Activated CD4-positive, alpha-beta memory T cell treated with anti-CD3 and anti-CD28 coated beads for 36 hours (primary cell): ENCODE results near the gene BPIFB3. TPM values are rescaled to one million over a fixed set of nuclear protein-coding genes. Genes with fewer than 3 reads are reported as not detected.

Experiments
- CTCF ChIA-PET: fragments of 350-600 bp; sonication (Branson Sonifier 250); formaldehyde crosslinking; loops from one replicate; lab custom pipeline; 2021; ENCODE audit warnings: antibody characterized with exemption, inconsistent platforms; lab: Charles Lee
- POLR2A ChIA-PET: fragments of 350-600 bp; sonication (Branson Sonifier 250); formaldehyde crosslinking; loops from one replicate; lab custom pipeline; 2021; ENCODE audit warnings: antibody characterized with exemption; lab: Charles Lee
- DNase-seq: peaks from one replicate; pipeline ENCODE4 v3.0.0-alpha.2; 2020
- H3K27ac Mint-ChIP-seq: one replicate; pipeline ENCODE4 v1.8.0; 2021; ENCODE audit warnings: mixed read lengths
- H3K27me3 Mint-ChIP-seq: one replicate; pipeline ENCODE4 v1.8.0; 2021; ENCODE audit warnings: mixed read lengths
- H3K36me3 Mint-ChIP-seq: one replicate; pipeline ENCODE4 v1.8.0; 2021; ENCODE audit warnings: mixed read lengths
- H3K4me1 Mint-ChIP-seq: one replicate; pipeline ENCODE4 v1.8.0; 2021; ENCODE audit warnings: low read depth, mixed read lengths
- H3K4me3 Mint-ChIP-seq: one replicate; pipeline ENCODE4 v1.8.0; 2021; ENCODE audit warnings: mild to moderate bottlenecking, mixed read lengths
- H3K9me3 Mint-ChIP-seq: one replicate; pipeline ENCODE4 v1.8.0; 2021; ENCODE audit warnings: mixed read lengths
- intact Hi-C: fragments of 100-400 bp; cut with micrococcal nuclease; formaldehyde crosslinking; loops from one replicate; pipeline ENCODE4 v1.15.1; 2023
- total RNA-seq, 2 experiments: library from RNA; stranded (reverse); gene quantifications; one replicate each; pipeline ENCODE4 v1.2.3, GENCODE V29; 2021

The BPIFB3 gene
- not detected for total RNA-seq

- no peaks in the 10 kb centered on the region for H3K27me3 Mint-ChIP-seq
Measured at GRCh38 chr20:33053291-33054106, at the start of gene BPIFB3. Gene BPIFB3 (plus strand): TSS chr20:33053903. CDS start chr20:33055436, 1,533 bp downstream.

GRCh38 chr20:33004141-33004751 is 49.5 kb upstream of the BPIFB3 start, which contains the start of gene SUN5:
Gene SUN5 (minus strand): TSS chr20:33004433. CDS start chr20:33004340, 93 bp downstream.
- H3K4me1 Mint-ChIP-seq = peaks cover 10% of the 10 kb centered on the region
- intact Hi-C loops = loop anchor here (2.0 kb wide), 1 partner anchor 31 kb away; no protein-coding TSS in a partner anchor
- no peaks in the 10 kb centered on the region for H3K27me3 Mint-ChIP-seq
- no peak within 1 kb of the TSS for H3K27ac Mint-ChIP-seq
- peaks cover 3% of the 10 kb centered on the region for H3K9me3 Mint-ChIP-seq
- POLR2A ChIA-PET = interaction anchor here (0.9 kb wide), 1 partner anchor 58 kb away, joined by 3 read pairs; no protein-coding TSS in a partner anchor
- no peak for DNase-seq
- H3K36me3 Mint-ChIP-seq = peaks cover 2% of the 10 kb centered on the region
- CTCF ChIA-PET = interaction anchor here (0.6 to 4.9 kb wide), 25 partner anchors 10 to 1437 kb away, joined by 3 to 64 read pairs (median 5); no protein-coding TSS in a partner anchor
- H3K4me3 Mint-ChIP-seq = no peak within 1 kb of the TSS

More at GRCh38 chr20:33053291-33054106, at the start of gene BPIFB3:
- intact Hi-C loops = no loop called here
- no peak for DNase-seq
- no peak within 1 kb of the TSS for H3K27ac Mint-ChIP-seq
- ChIA-PET POLR2A (no interaction called here), CTCF (no interaction called here)
- H3K9me3 Mint-ChIP-seq = no peaks in the 10 kb centered on the region
- no peak within 1 kb of the TSS for H3K4me3 Mint-ChIP-seq
- no peaks in the 10 kb centered on the region for H3K4me1 Mint-ChIP-seq
- no peaks in the 10 kb centered on the region for H3K36me3 Mint-ChIP-seq

GRCh38 chr20:33005132-33005566 is 48.6 kb upstream of the BPIFB3 start:
- Mint-ChIP-seq H3K9me3 (peaks cover 3% of the 10 kb centered on the region), H3K27ac (no peak overlapping the region), H3K27me3 (no peaks in the 10 kb centered on the region), H3K4me1 (peaks cover 10% of the 10 kb centered on the region), H3K4me3 (no peak overlapping the region), H3K36me3 (peaks cover 2% of the 10 kb centered on the region)
- ChIA-PET CTCF (interaction anchor here (0.7 to 4.9 kb wide), 25 partner anchors 9 to 215 kb away, joined by 3 to 64 read pairs (median 4); no protein-coding TSS in a partner anchor), POLR2A (interaction anchor here (0.9 kb wide), 1 partner anchor 59 kb away, joined by 3 read pairs; no protein-coding TSS in a partner anchor)
- peak; percentile 25 for DNase-seq
- intact Hi-C loops = loop anchor here (1.0 to 2.0 kb wide), 3 partner anchors 32 to 103 kb away; no protein-coding TSS in a partner anchor

GRCh38 chr20:33005908-33006775 is 47.6 kb upstream of the BPIFB3 start:
- ChIA-PET CTCF (interaction anchor here (1.0 to 4.9 kb wide), 3 partner anchors 55 to 105 kb away, joined by 3 to 64 read pairs (median 5); no protein-coding TSS in a partner anchor), POLR2A (no interaction called here)
- Mint-ChIP-seq H3K4me3 (no peak overlapping the region), H3K9me3 (peaks cover 3% of the 10 kb centered on the region), H3K27me3 (no peaks in the 10 kb centered on the region), H3K27ac (no peak overlapping the region), H3K4me1 (peaks cover 7% of the 10 kb centered on the region), H3K36me3 (peaks cover 2% of the 10 kb centered on the region)
- DNase-seq = no peak
- intact Hi-C loops = loop anchor here (1.0 to 2.0 kb wide), 3 partner anchors 33 to 104 kb away; no protein-coding TSS in a partner anchor

GRCh38 chr20:33006776-33007375 is 46.8 kb upstream of the BPIFB3 start:
- Mint-ChIP-seq H3K4me3 (no peak overlapping the region), H3K27ac (no peak overlapping the region), H3K4me1 (peaks cover 6% of the 10 kb centered on the region), H3K9me3 (peaks cover 3% of the 10 kb centered on the region), H3K36me3 (peaks cover 2% of the 10 kb centered on the region), H3K27me3 (no peaks in the 10 kb centered on the region)
- intact Hi-C loops = no loop called here
- POLR2A ChIA-PET = no interaction called here
- CTCF ChIA-PET = interaction anchor here (4.9 kb wide), 1 partner anchor 105 kb away, joined by 64 read pairs; no protein-coding TSS in a partner anchor
- no peak for DNase-seq

- peaks cover 3% of the 10 kb centered on the region for H3K9me3 Mint-ChIP-seq
- POLR2A ChIA-PET = no interaction called here
- CTCF ChIA-PET = interaction anchor here (4.9 kb wide), 1 partner anchor 106 kb away, joined by 64 read pairs; no protein-coding TSS in a partner anchor
- intact Hi-C loops = no loop called here
- DNase-seq = no peak
- H3K27me3 Mint-ChIP-seq = no peaks in the 10 kb centered on the region
- peaks cover 4% of the 10 kb centered on the region for H3K4me1 Mint-ChIP-seq
- no peak within 1 kb of the TSS for H3K27ac Mint-ChIP-seq
- H3K4me3 Mint-ChIP-seq = no peak within 1 kb of the TSS
- H3K36me3 Mint-ChIP-seq = peaks cover 2% of the 10 kb centered on the region
Measured at GRCh38 chr20:33007376-33008335, 46.0 kb upstream of the BPIFB3 start, which contains the start of gene BPIFB2. Gene BPIFB2 (plus strand): TSS chr20:33007704. CDS start chr20:33008575, 871 bp downstream.

GRCh38 chr20:33008336-33009213 is 45.1 kb upstream of the BPIFB3 start:
- DNase-seq = no peak
- CTCF ChIA-PET = no interaction called here
- H3K36me3 Mint-ChIP-seq = peaks cover 2% of the 10 kb centered on the region
- H3K27ac Mint-ChIP-seq = no peak overlapping the region
- peaks cover 3% of the 10 kb centered on the region for H3K9me3 Mint-ChIP-seq
- no peaks in the 10 kb centered on the region for H3K27me3 Mint-ChIP-seq
- H3K4me3 Mint-ChIP-seq = no peak overlapping the region
- POLR2A ChIA-PET = no interaction called here
- peaks cover 4% of the 10 kb centered on the region for H3K4me1 Mint-ChIP-seq
- intact Hi-C loops = no loop called here

- no peak for DNase-seq
- ChIA-PET CTCF (no interaction called here), POLR2A (interaction anchor here (0.5 kb wide), 1 partner anchor 104 kb away, joined by 3 read pairs; no protein-coding TSS in a partner anchor)
- peaks cover 2% of the 10 kb centered on the region for H3K36me3 Mint-ChIP-seq
- peaks cover 3% of the 10 kb centered on the region for H3K9me3 Mint-ChIP-seq
- intact Hi-C loops = no loop called here
- H3K4me3 Mint-ChIP-seq = no peak overlapping the region
- no peak overlapping the region for H3K27ac Mint-ChIP-seq
- H3K4me1 Mint-ChIP-seq = peaks cover 4% of the 10 kb centered on the region
- no peaks in the 10 kb centered on the region for H3K27me3 Mint-ChIP-seq
Measured at GRCh38 chr20:33009214-33010132, 44.2 kb upstream of the BPIFB3 start.

GRCh38 chr20:33010133-33010504 is 43.6 kb upstream of the BPIFB3 start:
- H3K4me1 Mint-ChIP-seq = peaks cover 2% of the 10 kb centered on the region
- no peaks in the 10 kb centered on the region for H3K27me3 Mint-ChIP-seq
- H3K27ac Mint-ChIP-seq = no peak overlapping the region
- peaks cover 3% of the 10 kb centered on the region for H3K9me3 Mint-ChIP-seq
- DNase-seq = no peak
- intact Hi-C loops = no loop called here
- ChIA-PET CTCF (no interaction called here), POLR2A (interaction anchor here (0.5 kb wide), 1 partner anchor 105 kb away, joined by 3 read pairs; no protein-coding TSS in a partner anchor)
- H3K36me3 Mint-ChIP-seq = peaks cover 2% of the 10 kb centered on the region
- H3K4me3 Mint-ChIP-seq = no peak overlapping the region
